ENCODE results near the gene FTCD.
"Not testable (repeated sequence)": the region's sequence is repeated elsewhere in the genome, so short reads cannot be mapped to it uniquely, and the experiment has no call there.

The FTCD gene

GRCh38 chr21:46178961-46179360 lies 23.6 kb upstream of the FTCD start:
- ChIA-PET POLR2A (no interaction called here), CTCF (no interaction called here)
- no peak for TF ChIP-seq CTCF (IDR thresholded peaks at IDR 0.05; ENCODE audit: insufficient read depth, low read length, missing control alignments)
- DNase-seq (ENCODE audit: low read depth, low spot score) = no peak
- no peak overlapping the region for H3K4me3 ChIP-seq (ENCODE audit: low read depth, low read length)

- DNase-seq (ENCODE audit: low read depth, low spot score); H3K4me3 ChIP-seq (ENCODE audit: low read depth, low read length); POLR2A ChIA-PET: not testable (repeated sequence)
- CTCF ChIA-PET = interaction anchor here (1.0 to 1.2 kb wide), 2 partner anchors 15 to 33 kb away, joined by 4 read pairs; no protein-coding TSS in a partner anchor
Observed at GRCh38 chr21:46176443-46177129, 21.2 kb upstream of the FTCD start.

DNA sequence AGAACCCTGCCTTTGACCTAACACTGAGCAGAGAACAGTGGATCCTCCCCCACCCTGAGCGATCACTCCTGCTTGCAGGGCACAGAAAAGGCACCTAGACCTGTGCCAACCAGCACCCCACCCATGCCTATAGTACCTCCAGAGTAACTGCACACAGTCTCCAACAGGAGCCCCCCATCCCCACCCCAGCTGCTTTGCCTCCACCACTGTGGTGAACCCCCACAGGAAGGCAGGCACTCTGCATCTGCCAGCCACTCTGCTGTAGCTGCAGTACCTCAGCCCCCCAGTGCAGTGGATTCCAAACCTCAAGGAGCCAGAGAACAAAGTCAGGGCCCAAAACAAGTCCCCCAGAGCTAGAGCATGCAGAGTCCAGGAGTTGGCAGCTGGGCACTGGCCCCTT lies 18.2 kb upstream of the FTCD start:
- no peak for DNase-seq (ENCODE audit: low read depth, low spot score)
- ChIA-PET CTCF (no interaction called here), POLR2A (no interaction called here)
- no peak for TF ChIP-seq CTCF (IDR thresholded peaks at IDR 0.05; ENCODE audit: insufficient read depth, low read length, missing control alignments)
- H3K4me3 ChIP-seq (ENCODE audit: low read depth, low read length) = no peak overlapping the region

GRCh38 chr21:46172863-46173528 lies 17.6 kb upstream of the FTCD start:
- TF ChIP-seq CTCF (IDR thresholded peaks at IDR 0.05; ENCODE audit: insufficient read depth, low read length, missing control alignments) = no peak
- ChIA-PET CTCF (interaction anchor here (0.9 to 1.0 kb wide), 2 partner anchors 25 to 202 kb away, joined by 3 read pairs; no protein-coding TSS in a partner anchor), POLR2A (no interaction called here)
- no peak overlapping the region for H3K4me3 ChIP-seq (ENCODE audit: low read depth, low read length)
- DNase-seq (ENCODE audit: low read depth, low spot score) = no peak

DNA sequence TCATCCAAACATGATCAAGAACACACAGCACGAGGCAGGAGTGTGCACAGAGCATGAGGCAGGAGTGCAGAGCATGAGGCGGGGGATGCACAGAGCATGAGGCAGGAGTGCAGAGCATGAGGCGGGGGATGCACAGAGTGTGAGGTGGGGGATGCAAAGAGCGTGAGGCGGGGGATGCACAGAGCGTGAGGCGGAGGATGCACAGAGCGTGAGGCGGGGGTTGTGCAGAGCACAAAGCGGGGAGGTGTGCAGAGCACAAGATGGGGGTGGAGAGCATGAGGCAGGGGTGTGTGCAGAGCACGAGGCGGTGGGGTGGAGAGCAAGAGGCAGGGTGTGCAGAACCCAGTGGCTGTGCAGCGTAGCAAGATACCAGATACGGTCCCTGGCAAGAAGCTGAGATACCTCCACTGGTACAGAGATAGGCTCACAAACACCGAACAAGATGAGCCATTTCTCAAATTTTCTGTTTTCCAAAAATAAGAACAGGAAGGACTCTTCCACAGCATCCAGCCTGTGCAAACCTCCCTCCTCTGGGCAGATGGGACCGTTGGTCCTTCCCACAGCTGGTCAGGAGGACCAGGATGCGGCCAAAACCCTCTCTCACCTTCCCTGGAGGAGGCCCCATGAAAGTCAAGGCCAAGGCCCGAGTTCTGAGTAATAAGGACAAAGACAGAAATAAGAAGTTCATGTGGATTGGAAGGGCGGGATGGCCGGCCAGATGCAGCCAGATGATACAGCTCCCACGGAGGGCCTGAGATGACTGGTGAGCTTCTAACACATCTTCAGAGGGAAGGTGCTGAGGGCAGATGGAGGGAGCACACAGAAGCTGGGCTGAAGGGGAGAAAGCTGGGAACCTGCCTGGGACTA lies 16.9 kb upstream of the FTCD start:
- POLR2A ChIA-PET = no interaction called here
- H3K4me3 ChIP-seq (ENCODE audit: low read depth, low read length) = no peak overlapping the region
- TF ChIP-seq CTCF (IDR thresholded peaks at IDR 0.05; ENCODE audit: insufficient read depth, low read length, missing control alignments) = no peak
- CTCF ChIA-PET = interaction anchor here (0.9 to 1.0 kb wide), 2 partner anchors 26 to 201 kb away, joined by 3 read pairs; no protein-coding TSS in a partner anchor
- no peak for DNase-seq (ENCODE audit: low read depth, low spot score)

- ChIA-PET CTCF (interaction anchor here (1.0 kb wide), 1 partner anchor 27 kb away, joined by 3 read pairs; no protein-coding TSS in a partner anchor), POLR2A (no interaction called here)
- no peak overlapping the region for H3K4me3 ChIP-seq (ENCODE audit: low read depth, low read length)
- TF ChIP-seq CTCF (IDR thresholded peaks at IDR 0.05; ENCODE audit: insufficient read depth, low read length, missing control alignments) = no peak
- no peak for DNase-seq (ENCODE audit: low read depth, low spot score)
Observed at GRCh38 chr21:46171585-46171984, 16.2 kb upstream of the FTCD start.

DNA sequence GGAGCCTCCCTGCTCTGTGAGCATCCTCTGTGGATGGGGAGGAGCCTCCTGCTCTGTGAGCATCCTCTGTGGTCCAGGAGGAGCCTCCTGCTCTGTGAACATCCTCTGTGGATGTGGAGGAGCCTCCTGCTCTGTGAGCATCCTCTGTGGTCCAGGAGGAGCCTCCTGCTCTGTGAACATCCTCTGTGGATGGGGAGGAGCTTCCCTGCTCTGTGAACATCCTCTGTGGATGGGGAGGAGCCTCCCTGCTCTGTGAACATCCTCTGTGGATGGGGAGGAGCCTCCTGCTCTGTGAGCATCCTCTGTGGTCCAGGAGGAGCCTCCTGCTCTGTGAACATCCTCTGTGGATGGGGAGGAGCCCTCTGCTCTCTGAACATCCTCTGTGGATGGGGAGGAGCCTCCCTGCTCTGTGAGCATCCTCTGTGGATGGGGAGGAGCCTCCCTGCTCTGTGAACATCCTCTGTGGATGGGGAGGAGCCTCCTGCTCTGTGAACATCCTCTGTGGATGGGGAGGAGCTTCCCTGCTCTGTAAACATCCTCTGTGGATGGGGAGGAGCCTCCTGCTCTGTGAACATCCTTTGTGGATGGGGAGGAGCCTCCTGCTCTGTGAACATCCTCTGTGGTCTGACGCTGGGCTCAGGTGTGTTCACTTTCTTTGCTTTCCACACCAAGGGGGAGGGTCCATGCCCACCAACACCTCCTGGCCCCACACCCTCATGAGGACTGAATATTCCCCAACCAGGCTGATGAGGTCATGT lies 15.2 kb upstream of the FTCD start:
- CTCF ChIA-PET; DNase-seq (ENCODE audit: low read depth, low spot score); H3K4me3 ChIP-seq (ENCODE audit: low read depth, low read length); POLR2A ChIA-PET: not testable (repeated sequence)
